Fibroblast of lung (primary cell): ENCODE results near the gene ZNF530. TPM values are rescaled to one million over a fixed set of nuclear protein-coding genes. Genes with fewer than 3 reads are reported as not detected.

Experiments used
- DNase-seq, 2 donors: peaks; one replicate each; pipeline versions ENCODE4 v3.0.0 to v3.0.0-alpha.2; 2010; ENCODE audit warnings: low read depth in 2 of 2
- H2AFZ ChIP-seq: 2 replicates; pipeline ENCODE4 v1.5.1; 2012; ENCODE audit warnings: low read length, control low read depth, inconsistent platforms
- H3K27ac ChIP-seq: 2 replicates; pipeline ENCODE4 v1.5.1; 2011; ENCODE audit warnings: low read length, control low read depth; ENCODE audit not compliant: insufficient read depth
- H3K27me3 ChIP-seq: 2 replicates; pipeline ENCODE4 v1.5.1; 2011; ENCODE audit warnings: mild to moderate bottlenecking, low read length; ENCODE audit not compliant: control insufficient read depth, insufficient read depth
- H3K36me3 ChIP-seq: 2 replicates; pipeline ENCODE4 v1.5.1; 2011; ENCODE audit warnings: low read length; ENCODE audit not compliant: control insufficient read depth, insufficient read depth
- H3K4me1 ChIP-seq: 2 replicates; pipeline ENCODE4 v1.5.1; 2011; ENCODE audit warnings: low read length; ENCODE audit not compliant: control insufficient read depth, insufficient read depth; ENCODE audit errors: extremely low read depth
- H3K4me2 ChIP-seq: 2 replicates; pipeline ENCODE4 v1.5.1; 2011; ENCODE audit warnings: low read length, control low read depth; ENCODE audit not compliant: insufficient read depth; ENCODE audit errors: extremely low read depth
- H3K4me3 ChIP-seq, 4 experiments: fragments of 200-600 bp in 1 of 4; sonication (generic) in 1 of 4; replicated peaks in 1 of 4; 2 replicates each; pipeline ENCODE4 v1.5.1; 2011 to 2016; ENCODE audit warnings: low read length in 4 of 4, low read depth in 3 of 4, mild to moderate bottlenecking in 3 of 4, control low read depth in 2 of 4, inconsistent platforms in 1 of 4, mixed read lengths in 1 of 4; ENCODE audit not compliant: insufficient read depth in 1 of 4; ENCODE audit errors: control extremely low read depth in 1 of 4
- H3K79me2 ChIP-seq: 2 replicates; pipeline ENCODE4 v1.5.1; 2012; ENCODE audit warnings: mild to moderate bottlenecking, low read length, inconsistent platforms; ENCODE audit not compliant: control insufficient read depth, insufficient read depth
- H3K9ac ChIP-seq: 2 replicates; pipeline ENCODE4 v1.5.1; 2011; ENCODE audit warnings: mild to moderate bottlenecking, low read length, control low read depth; ENCODE audit not compliant: insufficient read depth
- H3K9me3 ChIP-seq: 2 replicates; pipeline ENCODE4 v1.5.1; 2012; ENCODE audit warnings: low read depth, low read length; ENCODE audit not compliant: control insufficient read depth, insufficient read depth
- H4K20me1 ChIP-seq: 2 replicates; pipeline ENCODE4 v1.5.1; 2011; ENCODE audit warnings: low read length; ENCODE audit not compliant: control insufficient read depth, insufficient read depth; ENCODE audit errors: extremely low read depth
- CTCF ChIP-seq, 2 donors: IDR thresholded peaks in 1 of 2; conservative IDR thresholded peaks in 1 of 2; 1 replicate in 1 of 2; 2 replicates in 1 of 2; pipeline ENCODE4 v1.5.1; 2011 to 2012; ENCODE audit warnings: low read length in 2 of 2, control low read depth in 1 of 2, inconsistent platforms in 1 of 2, low read depth in 1 of 2, mild to moderate bottlenecking in 1 of 2
- EZH2 ChIP-seq: IDR thresholded peaks from 2 replicates; pipeline ENCODE4 v1.5.1; 2012; ENCODE audit warnings: low read length, control low read depth, mild to moderate bottlenecking; ENCODE audit errors: missing control alignments
- polyA plus RNA-seq, 2 donors: library from polyadenylated mRNA; depleted of rRNA in 1 of 2; stranded (reverse) in 1 of 2; unstranded in 1 of 2; fragments of >200 nt; gene quantifications; 2 replicates each; pipeline ENCODE4 v1.2.1, GENCODE V29; 2011 to 2012; ENCODE audit warnings: missing spikeins in 1 of 2
- total RNA-seq: library from RNA; depleted of rRNA; stranded (reverse); fragments of >200 nt; gene quantifications from 2 replicates; pipeline ENCODE4 v1.2.1, GENCODE V29; 2014

The ZNF530 gene
- total and polyA plus RNA-seq, 2 donors (not counting 1 experiment from before 2014, with no cell fraction given): 1.6 to 2.5 TPM

GRCh38 chr19:57642396-57643046 lies 42.8 kb downstream of the ZNF530 start:
- H3K27ac ChIP-seq: no peak overlapping the region
- DNase-seq: no peak
- peaks cover 15% of the 10 kb centered on the region for H3K36me3 ChIP-seq
- H4K20me1 ChIP-seq: no peaks in the 10 kb centered on the region
- H3K9ac ChIP-seq: no peak overlapping the region
- no peak overlapping the region for H3K4me3 ChIP-seq
- no peaks in the 10 kb centered on the region for H3K4me1 ChIP-seq
- no peak for TF ChIP-seq CTCF (conservative IDR thresholded peaks at IDR 0.05 in 1 of 2, IDR thresholded peaks at IDR 0.05 in 1 of 2; ENCODE audit: low read depth in 1 of 2, low read length in 2 of 2)
- no peaks in the 10 kb centered on the region for H3K27me3 ChIP-seq
- no peak overlapping the region for H2AFZ ChIP-seq
- H3K79me2 ChIP-seq: no peaks in the 10 kb centered on the region
- peaks cover 10% of the 10 kb centered on the region for H3K9me3 ChIP-seq
- H3K4me2 ChIP-seq: no peak overlapping the region

- TF ChIP-seq CTCF (conservative IDR thresholded peaks at IDR 0.05 in 1 of 2, IDR thresholded peaks at IDR 0.05 in 1 of 2; ENCODE audit: low read depth in 1 of 2, low read length in 2 of 2): no peak
- no peak for TF ChIP-seq EZH2
- no peaks in the 10 kb centered on the region for H4K20me1 ChIP-seq
- H3K27me3 ChIP-seq: no peaks in the 10 kb centered on the region
- H3K4me1 ChIP-seq: no peaks in the 10 kb centered on the region
- no peaks in the 10 kb centered on the region for H3K79me2 ChIP-seq
- no peak for DNase-seq
- no peak overlapping the region for H2AFZ ChIP-seq
- no peak overlapping the region for H3K27ac ChIP-seq
- no peak overlapping the region for H3K4me3 ChIP-seq
- H3K9me3 ChIP-seq: peaks cover 10% of the 10 kb centered on the region
- peaks cover 15% of the 10 kb centered on the region for H3K36me3 ChIP-seq
- no peak overlapping the region for H3K9ac ChIP-seq
- H3K4me2 ChIP-seq: no peak overlapping the region
These were observed 44.0 kb downstream of the ZNF530 start for GRCh38 chr19:57643734-57644133.

- no peaks in the 10 kb centered on the region for H3K79me2 ChIP-seq
- no peak for DNase-seq
- H4K20me1 ChIP-seq: no peaks in the 10 kb centered on the region
- H3K27me3 ChIP-seq: no peaks in the 10 kb centered on the region
- no peak overlapping the region for H3K9ac ChIP-seq
- H3K4me2 ChIP-seq: no peak overlapping the region
- H3K4me1 ChIP-seq: no peaks in the 10 kb centered on the region
- TF ChIP-seq EZH2: no peak
- no peak for TF ChIP-seq CTCF (conservative IDR thresholded peaks at IDR 0.05 in 1 of 2, IDR thresholded peaks at IDR 0.05 in 1 of 2; ENCODE audit: low read depth in 1 of 2, low read length in 2 of 2)
- H2AFZ ChIP-seq: no peak overlapping the region
- no peaks in the 10 kb centered on the region for H3K36me3 ChIP-seq
- no peak overlapping the region for H3K4me3 ChIP-seq
- no peaks in the 10 kb centered on the region for H3K9me3 ChIP-seq
- H3K27ac ChIP-seq: no peak overlapping the region
These were observed 48.8 kb downstream of the ZNF530 start for GRCh38 chr19:57648331-57649003.
